Sigmoid colon (tissue), 3 donors: Measurements from ENCODE around the gene MAP3K14.

Experiments used
- POLR2A ChIP-seq, 2 donors: fragments of 450-650 bp; IDR thresholded peaks; one replicate each; pipeline ENCODE4 v1.6.1; 2016; ENCODE audit warnings: antibody characterized with exemption in 2 of 2, mild to moderate bottlenecking in 2 of 2, moderate library complexity in 2 of 2
- TF ChIP-seq, protein P1 (sequence below), 4 experiments: fragments of 450-650 bp in 3 of 4; fragments of 200-600 bp in 1 of 4; IDR thresholded peaks; one replicate each; pipeline ENCODE4 v1.5.1; 2016 to 2019; ENCODE audit warnings: antibody characterized with exemption in 4 of 4, mild to moderate bottlenecking in 3 of 4, moderate library complexity in 2 of 4

DNA sequence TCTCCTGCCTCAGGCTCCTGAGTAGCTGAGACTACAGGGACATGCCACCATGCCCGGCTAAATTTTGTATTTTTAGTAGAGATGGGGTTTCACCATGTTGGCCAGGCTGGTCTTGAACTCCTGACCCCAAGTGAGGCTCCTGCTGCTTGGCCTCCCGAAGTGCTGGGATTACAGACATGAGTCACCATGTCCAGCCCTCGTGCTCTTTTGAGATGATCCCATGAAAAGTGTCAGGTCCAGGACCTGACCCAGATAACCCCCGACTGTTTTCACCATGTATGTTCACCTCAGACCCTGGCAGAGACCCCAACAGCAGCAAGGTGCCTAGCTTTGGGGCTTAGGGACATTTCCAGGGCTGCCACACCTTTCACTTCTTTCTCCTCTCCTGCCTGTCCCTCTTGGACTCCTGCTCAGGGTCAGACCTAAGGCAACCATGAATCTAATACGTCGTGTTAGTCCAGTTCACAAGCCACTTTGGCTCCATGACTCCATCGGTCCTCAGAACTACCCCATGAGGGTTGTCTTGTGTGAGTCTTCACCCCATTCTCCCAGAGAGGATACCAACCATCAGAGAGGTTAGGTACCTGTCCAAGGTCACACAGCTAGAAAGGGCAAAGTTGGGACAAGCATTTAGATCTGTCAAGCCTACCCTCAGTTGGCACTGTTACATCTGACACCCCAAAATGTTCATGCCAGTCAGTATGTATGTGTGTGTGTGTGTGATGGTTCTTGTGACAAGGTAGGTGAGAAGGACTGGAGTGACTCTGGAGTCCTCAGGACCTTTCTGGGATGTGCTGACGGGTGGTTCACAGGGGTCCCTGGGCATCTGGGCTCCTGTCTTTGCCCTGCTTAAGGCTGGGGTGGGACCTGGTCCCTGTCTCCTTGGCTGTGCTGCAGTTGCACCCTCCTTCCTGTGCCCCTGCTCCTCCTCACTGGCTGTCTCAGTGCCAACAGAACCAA, 23.1 kb upstream of the MAP3K14 start:
- TF ChIP-seq, protein P1, sequence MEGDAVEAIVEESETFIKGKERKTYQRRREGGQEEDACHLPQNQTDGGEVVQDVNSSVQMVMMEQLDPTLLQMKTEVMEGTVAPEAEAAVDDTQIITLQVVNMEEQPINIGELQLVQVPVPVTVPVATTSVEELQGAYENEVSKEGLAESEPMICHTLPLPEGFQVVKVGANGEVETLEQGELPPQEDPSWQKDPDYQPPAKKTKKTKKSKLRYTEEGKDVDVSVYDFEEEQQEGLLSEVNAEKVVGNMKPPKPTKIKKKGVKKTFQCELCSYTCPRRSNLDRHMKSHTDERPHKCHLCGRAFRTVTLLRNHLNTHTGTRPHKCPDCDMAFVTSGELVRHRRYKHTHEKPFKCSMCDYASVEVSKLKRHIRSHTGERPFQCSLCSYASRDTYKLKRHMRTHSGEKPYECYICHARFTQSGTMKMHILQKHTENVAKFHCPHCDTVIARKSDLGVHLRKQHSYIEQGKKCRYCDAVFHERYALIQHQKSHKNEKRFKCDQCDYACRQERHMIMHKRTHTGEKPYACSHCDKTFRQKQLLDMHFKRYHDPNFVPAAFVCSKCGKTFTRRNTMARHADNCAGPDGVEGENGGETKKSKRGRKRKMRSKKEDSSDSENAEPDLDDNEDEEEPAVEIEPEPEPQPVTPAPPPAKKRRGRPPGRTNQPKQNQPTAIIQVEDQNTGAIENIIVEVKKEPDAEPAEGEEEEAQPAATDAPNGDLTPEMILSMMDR (IDR thresholded peaks at IDR 0.05) = no peak
- no peak for TF ChIP-seq POLR2A (IDR thresholded peaks at IDR 0.05)
